Kidney (tissue), 14 donors: Measurements from ENCODE around the gene GRK6. TPM values are rescaled to one million over a fixed set of nuclear protein-coding genes. Genes with fewer than 3 reads are reported as not detected.

Experiments
- DNase-seq, 5 donors: peaks; one replicate each; pipeline ENCODE4 v3.0.0-alpha.2; 2013 to 2020
- FAIRE-seq: peaks from 2 replicates; lab custom pipeline; 2012; peaks lifted over from hg19 to GRCh38; lab: Jason Lieb, UNC
- H3K27ac ChIP-seq, 2 donors: one replicate each; pipeline ENCODE4 v1.7.0; 2013; ENCODE audit warnings: low read depth in 2 of 2, low read length in 2 of 2, inconsistent platforms in 1 of 2
- H3K27me3 ChIP-seq: one replicate; pipeline ENCODE4 v1.7.1; 2013; ENCODE audit warnings: low read length, inconsistent platforms; ENCODE audit not compliant: control insufficient read depth, insufficient read depth
- H3K36me3 ChIP-seq, 3 donors: one replicate each; pipeline versions ENCODE4 v1.7.0 to v1.7.1; 2013; ENCODE audit warnings: low read length in 3 of 3, control low read depth in 1 of 3, inconsistent platforms in 1 of 3; ENCODE audit not compliant: insufficient read depth in 3 of 3, control insufficient read depth in 2 of 3
- H3K4me1 ChIP-seq, 3 donors: one replicate each; pipeline versions ENCODE4 v1.7.0 to v1.7.1; 2013; ENCODE audit warnings: low read length in 3 of 3, inconsistent platforms in 1 of 3, low read depth in 1 of 3; ENCODE audit not compliant: control insufficient read depth in 2 of 3, insufficient read depth in 2 of 3
- H3K4me3 ChIP-seq, 3 donors: one replicate each; pipeline versions ENCODE4 v1.7.0 to v1.8.1; 2013; ENCODE audit warnings: low read length in 3 of 3, control low read depth in 1 of 3, inconsistent platforms in 1 of 3
- H3K9ac ChIP-seq, 3 donors: one replicate each; pipeline versions ENCODE4 v1.7.0 to v1.7.1; 2013; ENCODE audit warnings: low read length in 3 of 3, control low read depth in 1 of 3, inconsistent platforms in 1 of 3
- H3K9me3 ChIP-seq, 3 donors: one replicate each; pipeline versions ENCODE4 v1.7.0 to v1.7.1; 2013; ENCODE audit warnings: low read length in 3 of 3, control low read depth in 1 of 3, inconsistent platforms in 1 of 3; ENCODE audit not compliant: control insufficient read depth in 2 of 3, insufficient read depth in 1 of 3
- CTCF ChIP-seq: IDR thresholded peaks from 3 replicates; pipeline ENCODE4 v1.5.1; 2012; ENCODE audit warnings: mild to moderate bottlenecking, moderate library complexity, borderline replicate concordance; ENCODE audit not compliant: insufficient read depth; ENCODE audit errors: extremely low read depth
- intact Hi-C: fragments of 100-400 bp; cut with DNase I; formaldehyde crosslinking; loops from one replicate; pipeline ENCODE4 v1.11.1; 2022
- polyA plus RNA-seq: library from polyadenylated mRNA; stranded (reverse); fragments of 350-450 nt; fragmentation: Illumina TruSeq; extraction: RNeasy Lipid Tissue Mini Kit (QIAGEN cat#74804); gene quantifications from one replicate; pipeline ENCODE4 v1.2.3, GENCODE V29; 2014; ENCODE audit warnings: low read depth, low replicate concordance; ENCODE audit not compliant: insufficient read depth
- total RNA-seq: library from RNA; stranded (reverse); fragmentation: NEBNext Ultra II Directional; extraction: Animal tissue kit (Norgen Biotek cat#: 25700); gene quantifications from one replicate; pipeline ENCODE4 v1.2.1, GENCODE V29; 2021
- donor health status: control.
- donor health status: control.
- donor health status: control.
- donor health status: control.
- donor health status: control.
- donor health status: DM: yes; HTN: yes; CAD: no.
- donor health status: Normal renal cell carcinoma (clear cell type).

GRK6 gene
- total and polyA plus RNA-seq, 2 donors from 2014 or later = 9.6 to 37.8 TPM

GRCh38 chr5:177409043-177409801 lies 17.3 kb upstream of the GRK6 start, which contains the start of gene F12:
Gene F12 (minus strand): TSS chr5:177409564. CDS start chr5:177409527, 37 bp downstream.
- Histone ChIP-seq H3K27ac (no peak within 1 kb of the TSS), H3K27me3 (no peaks in the 10 kb centered on the region), H3K9ac (no peak within 1 kb of the TSS), H3K4me1 (peaks cover 0 to 6% (median 0%) of the 10 kb centered on the region in 3 donors), H3K4me3 (no peak within 1 kb of the TSS), H3K9me3 (no peaks in the 10 kb centered on the region), H3K36me3 (no peaks in the 10 kb centered on the region)
- DNase-seq (no peak), FAIRE-seq (no peak)
- intact Hi-C loops = loop anchor here (5.0 kb wide), 1 partner anchor 43 kb away; no protein-coding TSS in a partner anchor
- no peak for TF ChIP-seq CTCF

GRCh38 chr5:177410575-177410974 lies 15.9 kb upstream of the GRK6 start:
- no peak for DNase-seq
- FAIRE-seq = no peak
- Histone ChIP-seq H3K36me3 (no peaks in the 10 kb centered on the region), H3K4me3 (no peak overlapping the region), H3K9me3 (no peaks in the 10 kb centered on the region), H3K9ac (no peak overlapping the region), H3K27ac (no peak overlapping the region), H3K4me1 (no peaks in the 10 kb centered on the region), H3K27me3 (no peaks in the 10 kb centered on the region)
- intact Hi-C loops = no loop called here
- TF ChIP-seq CTCF = no peak

- Histone ChIP-seq H3K27me3 (no peaks in the 10 kb centered on the region), H3K9me3 (no peaks in the 10 kb centered on the region), H3K4me3 (no peak overlapping the region), H3K27ac (no peak overlapping the region), H3K4me1 (peaks cover 0 to 4% (median 0%) of the 10 kb centered on the region in 3 donors), H3K36me3 (no peaks in the 10 kb centered on the region), H3K9ac (no peak overlapping the region)
- intact Hi-C loops = no loop called here
- no peak for DNase-seq
- FAIRE-seq = no peak
- no peak for TF ChIP-seq CTCF
Observed at GRCh38 chr5:177412603-177413233, 13.8 kb upstream of the GRK6 start.
